K562 (cell line): ENCODE results near the gene KIT. TPM values are rescaled to one million over a fixed set of nuclear protein-coding genes. Genes with fewer than 3 reads are reported as not detected.

Experiments used
- ATAC-seq: fragments of 200-7000 bp; cut with Tn5 transposase; 3 replicates; pipeline ENCODE4 v1.9.1; 2020; ENCODE audit warnings: moderate library complexity
- BruUV-seq: library from RNA; stranded (reverse); fragments of 400-500 nt; replicated peaks from 2 replicates; lab custom pipeline; 2021; lab: Mats Ljungman, UMichigan
- CTCF ChIA-PET: fragments of 300-600 bp; formaldehyde crosslinking; extraction: SDS; loops from one replicate; lab custom pipeline; 2021; ENCODE audit warnings: low intra/inter-chr PET ratio; lab: Yijun Ruan, JAX
- POLR2A ChIA-PET: fragments of 300-600, 350-650 bp; sonication (Branson Sonifier 250); formaldehyde crosslinking; extraction: SDS; loops from one replicate; lab custom pipeline; 2021; ENCODE audit warnings: antibody characterized with exemption, inconsistent platforms; lab: Yijun Ruan, JAX
- DNase-seq, 4 experiments: peaks; one replicate each; pipeline versions ENCODE4 v3.0.0 to v3.0.0-alpha.2; 2011 to 2018; ENCODE audit warnings: low spot score in 3 of 4, mixed read lengths in 3 of 4; ENCODE audit errors: extremely low read depth in 1 of 4
- FAIRE-seq: peaks from 2 replicates; lab custom pipeline; 2011; peaks lifted over from hg19 to GRCh38; lab: Jason Lieb, UNC
- H2AFZ ChIP-seq: 2 replicates; pipeline ENCODE4 v1.6.0; 2011; ENCODE audit warnings: low read depth, low read length, control low read depth, inconsistent platforms
- H3K27ac ChIP-seq: fragments of 200-600 bp; 3 replicates; pipeline ENCODE4 v1.8.0; 2011; ENCODE audit warnings: low read depth, mild to moderate bottlenecking, control low read depth, inconsistent platforms, low read length, moderate library complexity, mixed read lengths; ENCODE audit errors: extremely low read depth
- H3K27me3 ChIP-seq, 2 experiments: fragments of 300-600 bp in 1 of 2; 2 replicates in 1 of 2; 3 replicates in 1 of 2; pipeline versions ENCODE4 v1.6.0 to v1.8.0; 2011; ENCODE audit warnings: inconsistent platforms in 2 of 2, low read length in 2 of 2, mild to moderate bottlenecking in 1 of 2, mixed read lengths in 1 of 2, moderate library complexity in 1 of 2; ENCODE audit not compliant: control insufficient read depth in 2 of 2, insufficient read depth in 2 of 2
- H3K36me3 ChIP-seq: fragments of 300-600 bp; 3 replicates; pipeline ENCODE4 v1.8.0; 2011; ENCODE audit warnings: mild to moderate bottlenecking, low read length, inconsistent platforms; ENCODE audit not compliant: control insufficient read depth, insufficient read depth
- H3K4me1 ChIP-seq, 2 experiments: fragments of 200-600 bp in 1 of 2; replicated peaks in 1 of 2; 2 replicates in 1 of 2; 3 replicates in 1 of 2; pipeline versions ENCODE4 v1.5.1 to v1.8.0; 2011; ENCODE audit warnings: inconsistent platforms in 2 of 2, low read length in 2 of 2, mild to moderate bottlenecking in 1 of 2, mixed read lengths in 1 of 2, moderate library complexity in 1 of 2; ENCODE audit not compliant: control insufficient read depth in 2 of 2, insufficient read depth in 2 of 2
- H3K4me2 ChIP-seq: 2 replicates; pipeline ENCODE4 v1.6.1; 2011; ENCODE audit warnings: low read length, control low read depth, inconsistent platforms, mixed read lengths; ENCODE audit not compliant: insufficient read depth
- H3K4me3 ChIP-seq: fragments of 200-600 bp; sonication (generic), shearing (Covaris generic); 2 replicates; pipeline ENCODE4 v1.5.1; 2016; ENCODE audit warnings: control low read depth, inconsistent platforms
- H3K79me2 ChIP-seq: fragments of 200-600 bp; 3 replicates; pipeline ENCODE4 v1.8.0; 2011; ENCODE audit warnings: low read length, inconsistent platforms; ENCODE audit not compliant: control insufficient read depth, insufficient read depth
- H3K9ac ChIP-seq, 2 experiments: 2 replicates each; pipeline versions ENCODE4 v1.6.0 to v1.6.1; 2011; ENCODE audit warnings: low read depth in 2 of 2, low read length in 2 of 2, control low read depth in 1 of 2, inconsistent platforms in 1 of 2, mild to moderate bottlenecking in 1 of 2, mixed read lengths in 1 of 2; ENCODE audit not compliant: insufficient read depth in 1 of 2
- H3K9me1 ChIP-seq: one replicate; pipeline ENCODE4 v1.6.0; 2011; ENCODE audit warnings: inconsistent platforms, mild to moderate bottlenecking, low read length, moderate library complexity; ENCODE audit not compliant: control insufficient read depth, insufficient read depth
- H3K9me3 ChIP-seq: replicated peaks from 2 replicates; pipeline ENCODE4 v1.5.1; 2011; ENCODE audit warnings: low read depth, low read length, inconsistent platforms; ENCODE audit not compliant: control insufficient read depth, insufficient read depth
- H4K20me1 ChIP-seq: replicated peaks from 2 replicates; pipeline ENCODE4 v1.6.1; 2011; ENCODE audit warnings: low read length, inconsistent platforms, mixed read lengths; ENCODE audit not compliant: control insufficient read depth, insufficient read depth
- FOXM1 ChIP-seq, 2 experiments: fragments of 450-650 bp in 1 of 2; sonication (generic) in 1 of 2; formaldehyde crosslinking in 1 of 2; IDR thresholded peaks; 2 replicates each; pipeline versions ENCODE4 v1.6.1 to v1.9.0; 2017 to 2022; ENCODE audit warnings: low read depth in 2 of 2, mild to moderate bottlenecking in 2 of 2, missing genetic modification reagents in 1 of 2, moderate library complexity in 1 of 2
- HCFC1 ChIP-seq: IDR thresholded peaks from 2 replicates; pipeline ENCODE4 v1.6.1; 2012; ENCODE audit warnings: low read depth, low read length, improper control_type of control experiment
- KLF1 ChIP-seq: fragments of 450-650 bp; IDR thresholded peaks from 2 replicates; pipeline ENCODE4 v1.6.1; 2016; ENCODE audit warnings: missing genetic modification characterization, missing compliant biosample characterization
- NR2F6 ChIP-seq: fragments of 450-650 bp; formaldehyde crosslinking; IDR thresholded peaks from 2 replicates; pipeline ENCODE4 v1.4.0; 2020; ENCODE audit warnings: mild to moderate bottlenecking
- PHF20 ChIP-seq: fragments of 450-650 bp; IDR thresholded peaks from 2 replicates; pipeline ENCODE4 v1.6.1; 2018; ENCODE audit not compliant: partially characterized antibody
- RAD51 ChIP-seq: fragments of 450-650 bp; IDR thresholded peaks from 2 replicates; pipeline ENCODE4 v1.7.1; 2016; ENCODE audit warnings: low read depth, mild to moderate bottlenecking, borderline replicate concordance
- TBP ChIP-seq: optimal IDR thresholded peaks from 2 replicates; pipeline ENCODE3; 2011; ENCODE audit warnings: low read depth, low read length, improper control_type of control experiment
- TEAD4 ChIP-seq, 2 experiments: sonication (generic) in 1 of 2; formaldehyde crosslinking in 1 of 2; IDR thresholded peaks; 2 replicates each; pipeline versions ENCODE4 v1.6.1 to v1.8.0; 2012 to 2022; ENCODE audit warnings: borderline replicate concordance in 1 of 2, inconsistent platforms in 1 of 2, low read length in 1 of 2, mild to moderate bottlenecking in 1 of 2, missing genetic modification reagents in 1 of 2
- WHSC1 ChIP-seq: IDR thresholded peaks from one replicate; pipeline ENCODE4 v1.6.1; 2012; ENCODE audit warnings: low read length, control low read depth, inconsistent platforms
- ZFP36 ChIP-seq: fragments of 150-350 bp; IDR thresholded peaks from 2 replicates; pipeline ENCODE4 v1.6.1; 2018; ENCODE audit warnings: low read length, low read depth; ENCODE audit not compliant: partially characterized antibody
- ZNF121 ChIP-seq: sonication (generic); formaldehyde crosslinking; conservative IDR thresholded peaks from 2 replicates; pipeline ENCODE4 v1.8.0; 2022; ENCODE audit warnings: missing genetic modification reagents
- ZNF174 ChIP-seq: fragments of 250-450 bp; sonication (Bioruptor Pico); IDR thresholded peaks from 2 replicates; pipeline ENCODE4 v1.4.0; 2020; ENCODE audit warnings: mild to moderate bottlenecking
- ZNF695 ChIP-seq: fragments of 450-650 bp; formaldehyde crosslinking; IDR thresholded peaks from 2 replicates; pipeline ENCODE4 v1.4.0; 2020; ENCODE audit warnings: mild to moderate bottlenecking, moderate library complexity
- WGBS: fragments of 100-300 bp; shearing (Covaris generic); methylation state at CpG from one replicate; pipeline ENCODE4 v1.1.6; 2016; ENCODE audit warnings: low coverage, mixed read lengths; ENCODE audit not compliant: insufficient coverage; ENCODE audit errors: missing lambda C conversion rate; 5-methylcytosine and 5-hydroxymethylcytosine counted together
- in situ Hi-C: fragments of 300-500 bp; cut with MboI; formaldehyde crosslinking; loops from 4 replicates; pipeline ENCODE4 v1.15.0; 2018; ENCODE audit warnings: inconsistent platforms, mixed read lengths
- intact Hi-C: fragments of 100-400 bp; cut with micrococcal nuclease; formaldehyde crosslinking; loops from 2 replicates; pipeline ENCODE4 v1.14.2; 2022
- polyA plus RNA-seq, 8 experiments: library from polyadenylated mRNA; depleted of rRNA in 4 of 8; stranded (reverse) in 5 of 8; unstranded in 3 of 8; fragments of >200 nt; fragmentation: Nextera tagmentation in 2 of 8; fragmentation: Illumina TruSeq in 1 of 8; extraction: Ambion mirVana in 2 of 8; extraction: Trizol in 1 of 8; gene quantifications; 2 replicates each; pipeline versions ENCODE4 v1.2.1 to v1.2.3, GENCODE V29; 2011 to 2014; ENCODE audit warnings: inconsistent platforms in 1 of 8, missing spikeins in 1 of 8
- total RNA-seq, 7 experiments: library from RNA; depleted of rRNA in 6 of 7; stranded (reverse); fragments of >200 nt in 6 of 7; fragmentation: Illumina TruSeq in 2 of 7; extraction: Trizol in 2 of 7; gene quantifications; 2 replicates each; pipeline versions ENCODE4 v1.2.1 to v1.2.3, GENCODE V29; 2011 to 2021; ENCODE audit warnings: low replicate concordance in 1 of 7
- TF ChIP-seq, protein P1 (sequence below): fragments of 250-450 bp; sonication (Bioruptor Pico); IDR thresholded peaks from 2 replicates; pipeline ENCODE4 v1.5.0; 2021
- TF ChIP-seq, protein P2 (sequence below): sonication (generic); formaldehyde crosslinking; IDR thresholded peaks from 2 replicates; pipeline ENCODE4 v1.8.0; 2022; ENCODE audit warnings: mild to moderate bottlenecking, missing genetic modification reagents, borderline replicate concordance
- TF ChIP-seq, protein P3 (sequence below): sonication (generic); formaldehyde crosslinking; IDR thresholded peaks from 2 replicates; pipeline ENCODE4 v1.8.1; 2023; ENCODE audit warnings: mild to moderate bottlenecking, missing genetic modification reagents

Gene KIT
- total and polyA plus RNA-seq, 9 of the 15 experiments (the other 6 are each of a cell fraction or from before 2014, with no cell fraction given): 0.27 to 5.6 (median 0.57) TPM

DNA sequence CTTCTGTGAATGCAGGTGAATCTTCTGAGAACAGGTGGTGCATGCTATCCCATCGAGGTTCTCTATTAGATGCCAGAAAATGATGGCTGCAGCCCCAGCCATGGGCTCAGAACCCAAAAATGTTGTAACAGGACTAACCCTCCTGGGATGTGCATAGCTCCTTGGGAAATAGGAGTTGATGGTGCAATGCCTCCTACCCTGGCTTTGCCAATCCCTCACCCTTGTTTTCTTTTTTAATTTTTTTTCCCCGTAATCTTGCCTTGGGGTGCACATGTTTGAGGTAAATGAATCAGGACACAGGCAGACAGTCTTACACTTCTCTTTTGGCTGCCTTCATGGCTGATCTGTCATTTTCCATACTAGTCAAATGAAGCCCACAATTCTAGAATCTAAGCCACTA lies 96.6 kb downstream of the KIT start (continued):
- TF ChIP-seq TEAD4 (IDR thresholded peaks at IDR 0.05; ENCODE audit: low read length): no peak
- TF ChIP-seq TEAD4 (CRISPR knock-in tag; IDR thresholded peaks at IDR 0.05; ENCODE audit: borderline replicate concordance): no peak
- no peak for TF ChIP-seq PHF20
- TF ChIP-seq TBP: no peak
- TF ChIP-seq NR2F6 (CRISPR knock-in tag): no peak
- TF ChIP-seq, protein P1, sequence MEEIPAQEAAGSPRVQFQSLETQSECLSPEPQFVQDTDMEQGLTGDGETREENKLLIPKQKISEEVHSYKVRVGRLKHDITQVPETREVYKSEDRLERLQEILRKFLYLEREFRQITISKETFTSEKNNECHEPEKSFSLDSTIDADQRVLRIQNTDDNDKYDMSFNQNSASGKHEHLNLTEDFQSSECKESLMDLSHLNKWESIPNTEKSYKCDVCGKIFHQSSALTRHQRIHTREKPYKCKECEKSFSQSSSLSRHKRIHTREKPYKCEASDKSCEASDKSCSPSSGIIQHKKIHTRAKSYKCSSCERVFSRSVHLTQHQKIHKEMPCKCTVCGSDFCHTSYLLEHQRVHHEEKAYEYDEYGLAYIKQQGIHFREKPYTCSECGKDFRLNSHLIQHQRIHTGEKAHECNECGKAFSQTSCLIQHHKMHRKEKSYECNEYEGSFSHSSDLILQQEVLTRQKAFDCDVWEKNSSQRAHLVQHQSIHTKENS (CRISPR knock-in tag): no peak
- no peak for TF ChIP-seq HCFC1
- no peak for TF ChIP-seq RAD51

DNA sequence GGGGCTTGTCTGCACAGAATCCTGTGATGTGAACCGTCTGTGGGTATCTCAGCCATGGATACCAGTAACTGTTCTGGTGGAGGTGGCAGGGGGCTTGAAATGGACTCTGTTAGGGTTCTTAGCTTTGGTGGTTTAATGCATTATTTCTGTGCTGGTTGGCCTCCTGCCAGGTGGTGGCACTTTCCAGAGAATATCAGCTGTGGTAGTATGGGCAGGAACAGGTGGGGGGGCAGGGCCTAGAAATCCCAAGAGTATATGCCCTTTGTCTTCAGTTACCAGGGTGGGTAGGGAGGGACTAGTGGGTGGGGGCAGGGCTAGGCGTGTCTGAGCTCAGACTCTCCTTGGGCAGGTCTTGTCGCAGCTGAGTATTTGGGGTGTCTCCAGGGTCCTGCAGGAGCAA lies 106.7 kb downstream of the KIT start:
- no peaks in the 10 kb centered on the region for H3K27me3 ChIP-seq
- BruUV-seq: no TSS peak
- H4K20me1 ChIP-seq: no peaks in the 10 kb centered on the region
- no peaks in the 10 kb centered on the region for H3K9me1 ChIP-seq
- no peak for TF ChIP-seq FOXM1 (IDR thresholded peaks at IDR 0.05; ENCODE audit: low read depth)
- no peak for TF ChIP-seq FOXM1 (CRISPR knock-in tag; IDR thresholded peaks at IDR 0.05; ENCODE audit: low read depth)
- TF ChIP-seq KLF1 (tag): no peak
- no peak for TF ChIP-seq ZFP36
- no peak for TF ChIP-seq WHSC1
- TF ChIP-seq, protein P2, sequence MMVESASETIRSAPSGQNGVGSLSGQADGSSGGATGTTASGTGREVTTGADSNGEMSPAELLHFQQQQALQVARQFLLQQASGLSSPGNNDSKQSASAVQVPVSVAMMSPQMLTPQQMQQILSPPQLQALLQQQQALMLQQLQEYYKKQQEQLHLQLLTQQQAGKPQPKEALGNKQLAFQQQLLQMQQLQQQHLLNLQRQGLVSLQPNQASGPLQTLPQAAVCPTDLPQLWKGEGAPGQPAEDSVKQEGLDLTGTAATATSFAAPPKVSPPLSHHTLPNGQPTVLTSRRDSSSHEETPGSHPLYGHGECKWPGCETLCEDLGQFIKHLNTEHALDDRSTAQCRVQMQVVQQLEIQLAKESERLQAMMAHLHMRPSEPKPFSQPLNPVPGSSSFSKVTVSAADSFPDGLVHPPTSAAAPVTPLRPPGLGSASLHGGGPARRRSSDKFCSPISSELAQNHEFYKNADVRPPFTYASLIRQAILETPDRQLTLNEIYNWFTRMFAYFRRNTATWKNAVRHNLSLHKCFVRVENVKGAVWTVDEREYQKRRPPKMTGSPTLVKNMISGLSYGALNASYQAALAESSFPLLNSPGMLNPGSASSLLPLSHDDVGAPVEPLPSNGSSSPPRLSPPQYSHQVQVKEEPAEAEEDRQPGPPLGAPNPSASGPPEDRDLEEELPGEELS (CRISPR knock-in tag): no peak
- TF ChIP-seq ZNF174 (CRISPR knock-in tag): no peak
- TF ChIP-seq, protein P3, sequence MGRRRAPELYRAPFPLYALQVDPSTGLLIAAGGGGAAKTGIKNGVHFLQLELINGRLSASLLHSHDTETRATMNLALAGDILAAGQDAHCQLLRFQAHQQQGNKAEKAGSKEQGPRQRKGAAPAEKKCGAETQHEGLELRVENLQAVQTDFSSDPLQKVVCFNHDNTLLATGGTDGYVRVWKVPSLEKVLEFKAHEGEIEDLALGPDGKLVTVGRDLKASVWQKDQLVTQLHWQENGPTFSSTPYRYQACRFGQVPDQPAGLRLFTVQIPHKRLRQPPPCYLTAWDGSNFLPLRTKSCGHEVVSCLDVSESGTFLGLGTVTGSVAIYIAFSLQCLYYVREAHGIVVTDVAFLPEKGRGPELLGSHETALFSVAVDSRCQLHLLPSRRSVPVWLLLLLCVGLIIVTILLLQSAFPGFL: no peak
- no peak for TF ChIP-seq ZNF695 (CRISPR knock-in tag)
- no peak for TF ChIP-seq ZNF121
- H3K9me3 ChIP-seq: no peaks in the 10 kb centered on the region
- ATAC-seq (no peak), DNase-seq (no peak), FAIRE-seq (no peak)
- no peak overlapping the region for H3K4me3 ChIP-seq
- no peak overlapping the region for H3K27ac ChIP-seq
- H3K36me3 ChIP-seq: no peaks in the 10 kb centered on the region
- in situ Hi-C loops: no loop called here
- H3K79me2 ChIP-seq: no peaks in the 10 kb centered on the region
- no peak overlapping the region for H2AFZ ChIP-seq
- H3K4me1 ChIP-seq: no peaks in the 10 kb centered on the region
- WGBS: 0% methylated on average over 3 of the region's 3 CpGs
- ChIA-PET POLR2A (no interaction called here), CTCF (interaction anchor here (0.6 kb wide), 1 partner anchor 1887 kb away, joined by 3 read pairs; no protein-coding TSS in a partner anchor)
- no peak overlapping the region for H3K9ac ChIP-seq
- no peak overlapping the region for H3K4me2 ChIP-seq
- intact Hi-C loops: no loop called here
